Lung (tissue), 12 donors: Measurements from ENCODE around the gene SYNE1. TPM values are rescaled to one million over a fixed set of nuclear protein-coding genes. Genes with fewer than 3 reads are reported as not detected.
"Not testable (repeated sequence)": the region's sequence is repeated elsewhere in the genome, so short reads cannot be mapped to it uniquely, and the experiment has no call there.

Experiments
- ATAC-seq: fragments of 200-7000 bp; cut with Tn5 transposase; one replicate; pipeline ENCODE4 v1.9.1; 2020; ENCODE audit warnings: moderate number of reproducible peaks; ENCODE audit not compliant: insufficient read depth, low FRiP score
- DNase-seq, 3 donors: peaks; one replicate each; pipeline ENCODE4 v3.0.0-alpha.2; 2013 to 2017
- H3K27ac ChIP-seq, 2 donors: one replicate each; pipeline ENCODE4 v1.5.1; 2013; ENCODE audit warnings: mild to moderate bottlenecking in 2 of 2, moderate library complexity in 2 of 2, control low read depth in 1 of 2, inconsistent platforms in 1 of 2, low read depth in 1 of 2, low read length in 1 of 2
- H3K27me3 ChIP-seq, 3 donors: one replicate each; pipeline ENCODE4 v1.5.1; 2013; ENCODE audit warnings: low read length in 2 of 3; ENCODE audit not compliant: control insufficient read depth in 3 of 3, insufficient read depth in 3 of 3
- H3K36me3 ChIP-seq, 4 donors: one replicate each; pipeline ENCODE4 v1.5.1; 2013; ENCODE audit warnings: low read length in 4 of 4, mild to moderate bottlenecking in 1 of 4, moderate library complexity in 1 of 4; ENCODE audit not compliant: control insufficient read depth in 4 of 4, insufficient read depth in 4 of 4
- H3K4me1 ChIP-seq, 5 donors: one replicate each; pipeline ENCODE4 v1.5.1; 2013; ENCODE audit warnings: low read length in 5 of 5, mild to moderate bottlenecking in 2 of 5, moderate library complexity in 1 of 5; ENCODE audit not compliant: control insufficient read depth in 5 of 5, insufficient read depth in 5 of 5
- H3K4me3 ChIP-seq: one replicate; pipeline ENCODE4 v1.5.1; 2013; ENCODE audit warnings: mild to moderate bottlenecking, control low read depth, moderate library complexity
- H3K9ac ChIP-seq, 2 donors: one replicate each; pipeline ENCODE4 v1.5.1; 2013; ENCODE audit warnings: low read length in 2 of 2, control low read depth in 1 of 2; ENCODE audit not compliant: insufficient read depth in 1 of 2
- H3K9me3 ChIP-seq, 4 donors: one replicate each; pipeline ENCODE4 v1.5.1; 2013; ENCODE audit warnings: low read length in 3 of 4, mild to moderate bottlenecking in 1 of 4, moderate library complexity in 1 of 4; ENCODE audit not compliant: control insufficient read depth in 4 of 4, insufficient read depth in 3 of 4
- CTCF ChIP-seq: IDR thresholded peaks from 2 replicates; pipeline ENCODE4 v1.5.1; 2012; ENCODE audit warnings: mild to moderate bottlenecking; ENCODE audit errors: control extremely low read depth, extremely low read depth
- WGBS, 2 donors: extraction: QIAGEN DNeasy Blood & Tissue Kit; methylation state at CpG; one replicate each; pipeline ENCODE4 v1.1.7; 2013; 5-methylcytosine and 5-hydroxymethylcytosine counted together
- polyA plus RNA-seq, 2 donors: library from polyadenylated mRNA; stranded (reverse); fragments of 200-250 nt; gene quantifications; one replicate each; pipeline ENCODE4 v1.2.1, GENCODE V29; 2013
- total RNA-seq, 2 donors: library from RNA; depleted of rRNA in 1 of 2; stranded (reverse); fragments of >200 nt in 1 of 2; gene quantifications; one replicate each; pipeline ENCODE4 v1.2.1, GENCODE V29; 2014 to 2021
- donor health status: control.
- donor health status: control.
- donor health status: Bipolar disorder and iron deficiency.
- donor health status: healthy.
- donor health status: DM: yes; HTN: yes; CAD: no.

SYNE1 gene
- total and polyA plus RNA-seq, 4 donors, result 26.4 to 352 (median 131) TPM

DNA sequence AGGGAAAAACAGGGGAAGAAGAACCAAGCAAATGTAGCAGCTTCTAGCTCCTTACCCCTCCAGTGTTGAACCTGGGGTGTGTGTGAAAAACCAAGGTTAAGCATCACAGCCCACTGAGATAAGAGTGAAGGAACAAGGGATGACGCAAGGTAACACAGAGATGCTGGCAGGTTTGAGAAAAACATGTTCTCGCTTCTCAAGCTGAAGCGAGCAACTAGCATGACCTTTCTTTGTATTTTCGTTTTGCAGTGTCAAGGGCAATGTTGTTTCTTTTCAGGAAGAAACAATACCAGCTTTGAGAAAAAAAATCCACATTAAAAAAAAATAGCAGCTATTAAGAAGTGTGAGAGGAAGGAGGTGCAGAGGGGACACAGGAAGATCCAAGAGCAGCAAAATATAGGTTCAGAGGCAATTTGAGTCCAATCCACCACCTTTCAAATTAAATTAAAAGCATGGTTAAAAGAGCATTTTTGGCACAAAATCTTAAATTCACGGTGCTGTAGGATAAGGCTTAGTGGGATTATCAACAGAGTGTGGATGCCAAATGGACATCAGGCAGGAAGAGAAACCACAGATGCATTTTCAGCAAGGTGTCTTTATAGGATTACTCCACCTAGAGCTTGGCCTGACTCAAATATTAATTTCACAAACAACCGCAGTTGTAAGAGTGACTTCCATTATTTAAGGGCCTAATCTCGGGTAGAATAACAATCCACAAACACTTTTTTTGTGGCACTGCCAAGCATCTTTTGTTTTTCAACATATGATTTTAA lies 70.9 kb downstream of the SYNE1 start:
- Histone ChIP-seq H3K27me3 (no peaks in the 10 kb centered on the region), H3K9me3 (no peaks in the 10 kb centered on the region), H3K36me3 (no peaks in the 10 kb centered on the region), H3K27ac (no peak overlapping the region), H3K4me1 (no peaks in the 10 kb centered on the region), H3K4me3 (no peak overlapping the region), H3K9ac (no peak overlapping the region)
- DNase-seq, result no peak
- no peak for TF ChIP-seq CTCF
- WGBS, 2 donors, result 63 to 64% methylated on average over 7 of the region's 7 CpGs
- ATAC-seq, result no peak

DNA sequence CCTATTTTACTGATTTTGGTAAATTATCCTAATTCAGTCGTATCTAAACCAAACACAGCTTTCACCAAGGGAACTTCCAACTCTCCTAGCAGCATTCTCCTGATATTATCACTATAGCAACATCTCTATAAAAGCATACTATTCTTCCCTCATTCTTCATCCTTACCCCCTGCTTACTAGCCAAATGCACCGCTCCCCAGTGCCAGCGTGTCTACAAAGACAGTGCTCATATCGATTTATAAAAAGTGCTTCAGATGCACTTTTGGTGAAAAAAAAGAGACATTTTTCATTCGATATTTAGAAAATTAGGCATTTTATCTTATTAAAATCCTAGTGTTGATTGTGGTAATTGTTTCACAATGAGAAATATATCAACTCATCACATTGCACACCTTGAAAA lies 74.0 kb downstream of the SYNE1 start:
- no peak overlapping the region for H3K9ac ChIP-seq
- no peak overlapping the region for H3K4me3 ChIP-seq
- H3K9me3 ChIP-seq, result no peaks in the 10 kb centered on the region
- H3K4me1 ChIP-seq, result no peaks in the 10 kb centered on the region
- no peak overlapping the region for H3K27ac ChIP-seq
- no peak for TF ChIP-seq CTCF
- WGBS, 2 donors, result 90 to 94% methylated on average over 5 of the region's 5 CpGs
- no peaks in the 10 kb centered on the region for H3K36me3 ChIP-seq
- no peak for ATAC-seq
- no peaks in the 10 kb centered on the region for H3K27me3 ChIP-seq
- no peak for DNase-seq

DNA sequence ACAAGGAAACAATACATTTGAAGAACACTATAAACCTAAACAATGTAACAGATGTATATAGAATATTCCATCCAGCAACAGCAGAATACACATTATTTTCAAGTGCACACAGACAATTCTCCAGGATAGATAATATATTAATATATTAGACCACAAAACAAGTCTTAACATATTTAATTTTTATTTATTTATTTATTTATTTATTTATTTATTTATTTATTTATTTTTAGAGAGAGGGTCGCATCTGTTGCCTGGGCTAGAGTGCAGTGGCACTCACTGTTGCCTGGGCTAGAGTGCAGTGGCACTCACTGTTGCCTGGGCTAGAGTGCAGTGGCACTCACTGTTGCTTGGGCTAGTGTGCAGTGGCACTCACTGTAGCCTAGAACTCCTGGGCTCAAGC lies 78.4 kb downstream of the SYNE1 start:
- H3K9me3 ChIP-seq, ATAC-seq, H3K27ac ChIP-seq, H3K4me3 ChIP-seq, H3K36me3 ChIP-seq, H3K4me1 ChIP-seq, H3K9ac ChIP-seq, DNase-seq, H3K27me3 ChIP-seq: not testable (repeated sequence)
- WGBS, 2 donors, result 88 to 96% methylated on average over 1 of the region's 1 CpG

DNA sequence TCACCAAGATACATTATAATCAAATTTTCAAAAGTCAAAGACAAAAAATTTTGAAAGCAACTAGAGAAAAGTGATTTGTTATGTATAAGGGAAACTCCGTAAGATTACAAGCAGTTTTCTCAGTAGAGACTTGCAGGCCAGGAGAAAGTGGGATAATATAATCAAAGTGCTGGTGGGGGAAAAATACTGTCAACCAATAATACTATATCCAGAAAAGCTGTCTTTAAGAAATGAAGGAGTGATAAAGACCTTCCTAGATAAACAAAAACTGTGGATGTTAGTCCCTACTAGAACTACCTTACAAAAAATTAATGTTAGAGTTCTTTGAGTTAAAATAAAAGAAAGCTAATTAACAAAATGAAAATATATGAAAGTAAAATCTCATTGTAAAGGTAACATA lies 79.7 kb downstream of the SYNE1 start:
- Histone ChIP-seq H3K27ac (no peak overlapping the region), H3K36me3 (no peaks in the 10 kb centered on the region), H3K9me3 (peaks cover 0 to 3% (median 0%) of the 10 kb centered on the region in 4 donors), H3K9ac (no peak overlapping the region), H3K27me3 (no peaks in the 10 kb centered on the region), H3K4me1 (no peaks in the 10 kb centered on the region), H3K4me3 (no peak overlapping the region)
- DNase-seq (no peak), ATAC-seq (no peak)
- TF ChIP-seq CTCF, result no peak
- WGBS, 2 donors, result 100% methylated on average over 1 of the region's 1 CpG
